ENCODE data around the gene SCAF1.

The SCAF1 gene

DNA sequence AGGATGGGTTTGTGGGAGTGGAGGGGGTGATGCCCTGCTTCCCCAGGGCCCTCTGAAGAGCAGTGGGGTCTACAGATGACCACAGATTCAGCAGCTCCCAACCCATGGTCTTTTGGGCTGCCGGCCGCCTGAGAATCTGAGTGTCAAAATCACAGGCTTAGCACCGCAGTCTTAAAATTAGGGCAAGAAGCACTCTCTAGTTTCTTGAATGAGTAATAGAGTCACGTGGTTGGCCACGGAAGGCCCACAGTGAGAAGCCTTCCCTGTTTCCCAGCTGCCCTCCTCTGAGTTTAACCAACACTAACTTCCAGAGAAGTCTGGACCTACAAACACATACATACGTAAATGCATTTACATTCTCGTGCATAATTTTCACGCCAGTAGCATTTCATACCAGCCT is 40.3 kb downstream of the SCAF1 start:
- no peak for TF ChIP-seq CTCF (conservative IDR thresholded peaks at IDR 0.05)

GRCh38 chr19:49683814-49684250 is 41.8 kb downstream of the SCAF1 start:
- no peak overlapping the region for H3K27ac ChIP-seq
- TF ChIP-seq CTCF (conservative IDR thresholded peaks at IDR 0.05) = no peak

More for the DNA sequence above, 40.3 kb downstream of the SCAF1 start:
- H3K27ac ChIP-seq = no peak overlapping the region

DNA sequence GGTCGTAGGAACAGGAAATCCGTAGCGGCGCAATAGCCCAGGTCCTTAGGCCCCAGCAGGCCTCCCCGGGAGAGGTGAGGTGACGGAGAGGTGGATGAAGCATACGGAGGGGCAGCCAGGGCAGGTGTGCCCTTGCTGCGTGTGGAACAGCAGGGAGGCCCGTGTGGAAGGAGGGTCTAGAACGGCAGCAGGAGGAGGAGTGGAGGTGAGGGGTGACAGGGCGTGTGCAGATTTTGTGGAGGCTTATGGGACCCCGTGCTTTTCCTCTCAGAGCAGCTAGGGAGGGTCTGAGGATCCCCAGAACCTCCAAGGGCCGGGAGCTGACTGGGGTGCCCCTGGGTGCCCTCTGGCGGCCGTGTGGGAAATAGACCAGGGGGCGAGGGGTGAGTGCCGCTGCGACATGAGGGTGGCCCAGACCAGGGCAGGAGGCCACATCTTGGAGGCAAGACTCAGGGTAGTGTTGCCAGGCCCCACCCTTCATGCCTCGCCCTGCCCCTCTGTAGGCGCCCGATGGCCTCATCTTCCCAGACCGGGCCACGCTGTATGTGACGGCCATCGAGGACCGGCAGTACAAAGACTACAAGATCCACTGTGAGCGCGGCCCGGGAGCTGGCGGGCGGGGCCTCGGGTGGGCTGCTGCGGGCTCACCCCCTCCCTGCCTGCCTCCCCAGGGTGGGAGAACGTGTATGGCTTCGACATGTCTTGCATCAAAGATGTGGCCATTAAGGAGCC is 42.4 kb downstream of the SCAF1 start:
- TF ChIP-seq CTCF (conservative IDR thresholded peaks at IDR 0.05) = peak; percentile 81
- no peak overlapping the region for H3K27ac ChIP-seq

- no peak overlapping the region for H3K27ac ChIP-seq
- TF ChIP-seq CTCF (conservative IDR thresholded peaks at IDR 0.05) = no peak
Measured at GRCh38 chr19:49684983-49685553, 43.1 kb downstream of the SCAF1 start.

DNA sequence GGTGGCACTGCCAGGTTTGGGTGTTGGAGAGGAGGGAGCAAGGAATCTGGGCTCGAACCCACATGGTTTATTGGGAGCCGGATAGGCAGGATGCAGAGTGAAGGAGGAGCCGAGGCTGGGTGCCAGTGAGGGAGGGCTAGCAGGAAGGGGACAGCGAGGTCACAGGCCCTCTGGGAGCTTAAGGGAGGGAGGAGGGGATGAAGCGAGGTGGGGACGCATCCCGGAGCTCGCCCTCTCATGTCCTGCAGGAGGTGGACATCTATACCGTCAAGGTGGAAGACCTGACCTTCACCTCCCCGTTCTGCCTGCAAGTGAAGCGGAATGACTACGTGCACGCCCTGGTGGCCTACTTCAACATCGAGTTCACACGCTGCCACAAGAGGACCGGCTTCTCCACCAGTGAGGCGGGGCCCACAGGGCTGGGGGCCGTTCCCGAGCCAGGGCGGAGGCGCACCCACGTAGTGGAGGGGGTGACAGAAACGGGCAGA is 43.9 kb downstream of the SCAF1 start:
- H3K27ac ChIP-seq = no peak overlapping the region
- no peak for TF ChIP-seq CTCF (conservative IDR thresholded peaks at IDR 0.05)

DNA sequence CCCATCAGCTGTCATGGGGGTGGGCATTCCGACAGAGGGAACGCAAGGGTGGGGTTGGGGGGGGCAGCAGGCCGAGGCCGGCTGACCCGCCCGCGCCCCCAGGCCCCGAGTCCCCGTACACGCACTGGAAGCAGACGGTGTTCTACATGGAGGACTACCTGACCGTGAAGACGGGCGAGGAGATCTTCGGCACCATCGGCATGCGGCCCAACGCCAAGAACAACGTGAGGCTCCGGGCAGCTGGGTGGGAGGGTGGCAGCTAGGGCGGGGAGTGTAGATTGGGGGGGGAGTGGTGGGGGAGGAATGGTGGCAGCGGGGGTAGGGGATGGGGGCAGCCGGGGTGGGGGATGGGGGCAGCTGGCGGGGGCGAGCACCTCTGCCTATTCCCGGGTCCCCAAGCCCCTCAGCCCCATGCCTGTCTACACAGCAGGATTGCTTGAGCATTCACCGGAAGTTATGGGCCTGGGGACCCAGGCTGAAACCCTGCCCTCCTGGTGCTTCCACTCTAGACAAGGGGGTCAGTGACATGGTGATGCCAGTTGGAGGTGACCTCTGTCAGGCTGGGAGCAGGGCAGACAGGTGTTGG is 44.6 kb downstream of the SCAF1 start:
- TF ChIP-seq CTCF (conservative IDR thresholded peaks at IDR 0.05) = no peak

GRCh38 chr19:49687150-49687549 is 45.1 kb downstream of the SCAF1 start:
- no peak overlapping the region for H3K27ac ChIP-seq
- no peak for TF ChIP-seq CTCF (conservative IDR thresholded peaks at IDR 0.05)

More for the DNA sequence above, 44.6 kb downstream of the SCAF1 start:
- no peak overlapping the region for H3K27ac ChIP-seq

Measured in VCaP (cell line).